IPS-20b (cell line): ENCODE measurements around the gene ATP5F1C.

Experiments
- H3K27ac ChIP-seq: one replicate; pipeline ENCODE4 v1.5.1; 2013; ENCODE audit warnings: low read length
- H3K27me3 ChIP-seq: 2 replicates; pipeline ENCODE4 v1.6.1; 2013; ENCODE audit warnings: mild to moderate bottlenecking, low read length, inconsistent platforms; ENCODE audit not compliant: insufficient read depth
- H3K36me3 ChIP-seq: 2 replicates; pipeline ENCODE4 v1.6.1; 2013; ENCODE audit warnings: low read depth, mild to moderate bottlenecking, inconsistent platforms, low read length, moderate library complexity; ENCODE audit not compliant: insufficient read depth
- H3K4me1 ChIP-seq: 2 replicates; pipeline ENCODE4 v1.6.1; 2013; ENCODE audit warnings: mild to moderate bottlenecking, control low read depth, inconsistent platforms, low read length, moderate library complexity; ENCODE audit not compliant: insufficient read depth
- H3K4me3 ChIP-seq: 2 replicates; pipeline ENCODE4 v1.5.1; 2013; ENCODE audit warnings: mild to moderate bottlenecking, low read length, inconsistent platforms
- H3K9ac ChIP-seq: 2 replicates; pipeline ENCODE4 v1.6.1; 2013; ENCODE audit warnings: low read depth, mild to moderate bottlenecking, inconsistent platforms, low read length, moderate library complexity
- H3K9me3 ChIP-seq: 2 replicates; pipeline ENCODE4 v1.6.1; 2013; ENCODE audit warnings: mild to moderate bottlenecking, low read depth, low read length, inconsistent platforms; ENCODE audit not compliant: insufficient read depth

Gene ATP5F1C

DNA sequence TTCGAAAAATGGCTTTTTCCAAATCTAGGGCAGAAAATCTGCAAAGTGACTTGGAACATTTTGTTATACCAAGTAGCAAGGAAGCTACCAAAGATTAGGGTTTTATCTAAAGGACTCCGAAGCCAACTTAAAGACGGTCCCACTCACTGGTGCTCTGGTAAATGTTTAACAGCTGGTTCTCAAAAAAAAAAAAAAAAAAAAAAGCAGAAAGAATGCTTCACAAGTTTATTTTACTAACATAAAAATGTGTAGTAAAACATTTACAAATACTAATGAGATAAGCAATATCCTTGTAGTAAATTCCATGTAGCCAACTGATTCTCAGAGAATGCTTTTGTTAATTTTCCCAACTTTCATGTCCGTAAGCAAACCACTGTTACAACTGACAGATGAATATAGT is 68.7 kb downstream of the ATP5F1C start:
- Histone ChIP-seq H3K27me3 (no peaks in the 10 kb centered on the region), H3K36me3 (0 out of 2 replicates have a peak, but pooled peaks cover 1% of the 10 kb centered on the region), H3K4me1 (peaks cover 19% of the 10 kb centered on the region), H3K4me3 (no peak overlapping the region), H3K27ac (no peak overlapping the region), H3K9me3 (peaks cover 7% of the 10 kb centered on the region), H3K9ac (no peak overlapping the region)

DNA sequence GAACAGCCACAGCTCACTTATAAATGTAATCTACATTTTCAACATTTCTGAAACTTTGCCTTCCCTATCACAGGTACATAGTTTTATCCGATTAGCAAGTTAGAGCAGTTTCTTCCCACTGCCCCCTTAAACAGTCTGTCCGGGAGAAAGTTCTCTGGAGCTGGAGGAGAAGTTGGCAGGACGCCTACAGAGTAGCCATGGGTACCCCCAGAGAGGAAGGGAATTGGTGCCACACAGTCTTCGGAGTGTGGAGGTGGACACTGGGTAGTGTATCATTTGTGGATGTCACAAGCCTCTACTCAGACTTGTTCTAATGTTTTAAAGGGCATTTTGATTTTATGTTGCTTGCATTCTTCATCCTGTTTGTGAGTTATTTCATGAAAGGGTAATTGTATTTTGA is 69.3 kb downstream of the ATP5F1C start:
- H3K4me1 ChIP-seq, result peaks cover 19% of the 10 kb centered on the region
- H3K36me3 ChIP-seq, result 0 out of 2 replicates have a peak, but pooled peaks cover 6% of the 10 kb centered on the region
- H3K27ac ChIP-seq, result no peak overlapping the region
- H3K9ac ChIP-seq, result no peak overlapping the region
- no peak overlapping the region for H3K4me3 ChIP-seq
- peaks cover 13% of the 10 kb centered on the region for H3K9me3 ChIP-seq
- no peaks in the 10 kb centered on the region for H3K27me3 ChIP-seq
